ENCODE data around the gene ROS1.

ROS1 gene

DNA sequence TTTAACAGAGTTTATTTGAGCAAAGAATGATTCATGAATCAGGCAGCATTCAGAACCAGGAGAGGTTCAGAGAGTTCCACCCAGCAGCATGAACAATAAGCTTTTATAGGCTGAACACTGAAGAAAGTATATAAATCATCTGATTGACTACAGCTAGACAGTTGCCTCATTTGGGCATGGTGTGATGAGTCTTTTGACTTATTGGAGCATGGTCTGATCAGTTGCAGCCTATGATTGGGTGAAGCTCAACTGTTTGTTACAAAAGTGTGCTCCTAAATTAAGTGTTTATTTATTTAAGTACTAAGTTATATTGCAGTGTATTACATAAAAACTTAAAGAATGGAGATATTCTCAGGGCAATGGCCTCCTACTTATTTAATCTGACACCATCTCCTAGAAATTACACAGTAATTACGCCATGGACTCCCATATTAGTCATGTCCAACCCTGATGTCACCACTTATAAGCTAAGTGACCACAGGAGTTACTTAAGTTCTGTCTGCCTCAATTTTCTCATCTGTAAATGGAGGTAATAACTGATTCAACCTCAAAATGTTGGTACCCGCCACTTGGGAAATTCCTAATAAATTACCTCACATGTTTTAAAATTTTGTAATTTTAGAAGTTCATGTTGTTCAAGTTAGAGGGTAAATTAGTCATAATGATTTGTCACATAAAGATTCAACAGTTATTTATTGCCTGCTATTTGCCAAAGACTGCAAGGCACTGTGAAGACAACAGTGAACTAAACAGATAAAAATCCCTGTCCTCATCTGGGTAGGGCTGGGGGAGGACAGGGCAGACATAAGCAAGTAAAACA lies 15.2 kb upstream of the ROS1 start:
- DNase-seq (ENCODE audit: extremely low read depth, low read depth) = peak; percentile 73
- TF ChIP-seq, protein P1, sequence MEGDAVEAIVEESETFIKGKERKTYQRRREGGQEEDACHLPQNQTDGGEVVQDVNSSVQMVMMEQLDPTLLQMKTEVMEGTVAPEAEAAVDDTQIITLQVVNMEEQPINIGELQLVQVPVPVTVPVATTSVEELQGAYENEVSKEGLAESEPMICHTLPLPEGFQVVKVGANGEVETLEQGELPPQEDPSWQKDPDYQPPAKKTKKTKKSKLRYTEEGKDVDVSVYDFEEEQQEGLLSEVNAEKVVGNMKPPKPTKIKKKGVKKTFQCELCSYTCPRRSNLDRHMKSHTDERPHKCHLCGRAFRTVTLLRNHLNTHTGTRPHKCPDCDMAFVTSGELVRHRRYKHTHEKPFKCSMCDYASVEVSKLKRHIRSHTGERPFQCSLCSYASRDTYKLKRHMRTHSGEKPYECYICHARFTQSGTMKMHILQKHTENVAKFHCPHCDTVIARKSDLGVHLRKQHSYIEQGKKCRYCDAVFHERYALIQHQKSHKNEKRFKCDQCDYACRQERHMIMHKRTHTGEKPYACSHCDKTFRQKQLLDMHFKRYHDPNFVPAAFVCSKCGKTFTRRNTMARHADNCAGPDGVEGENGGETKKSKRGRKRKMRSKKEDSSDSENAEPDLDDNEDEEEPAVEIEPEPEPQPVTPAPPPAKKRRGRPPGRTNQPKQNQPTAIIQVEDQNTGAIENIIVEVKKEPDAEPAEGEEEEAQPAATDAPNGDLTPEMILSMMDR (IDR thresholded peaks at IDR 0.05; ENCODE audit: low read depth, low read length) = no peak

DNA sequence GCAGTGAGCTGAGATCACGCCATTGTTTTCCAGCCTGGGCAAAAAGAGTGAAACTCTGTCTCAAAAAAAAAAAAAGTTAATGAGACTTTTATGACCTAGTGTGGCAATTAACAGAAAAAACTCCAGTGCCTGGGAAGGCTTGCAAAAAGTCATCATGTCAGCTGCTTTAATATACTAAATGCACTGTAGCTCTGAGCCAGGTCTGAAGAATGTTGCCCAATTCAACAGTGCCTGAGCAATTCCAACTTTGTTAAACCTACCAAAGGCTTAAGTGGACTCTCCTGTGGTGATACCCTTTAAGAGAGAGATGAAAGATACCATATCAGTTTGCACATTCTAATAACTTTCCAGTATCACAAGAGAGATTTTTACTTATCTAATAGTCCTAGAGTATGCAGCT lies 6.5 kb upstream of the ROS1 start:
- TF ChIP-seq, protein P1 (IDR thresholded peaks at IDR 0.05; ENCODE audit: low read depth, low read length) = no peak
- DNase-seq (ENCODE audit: extremely low read depth, low read depth) = no peak

DNA sequence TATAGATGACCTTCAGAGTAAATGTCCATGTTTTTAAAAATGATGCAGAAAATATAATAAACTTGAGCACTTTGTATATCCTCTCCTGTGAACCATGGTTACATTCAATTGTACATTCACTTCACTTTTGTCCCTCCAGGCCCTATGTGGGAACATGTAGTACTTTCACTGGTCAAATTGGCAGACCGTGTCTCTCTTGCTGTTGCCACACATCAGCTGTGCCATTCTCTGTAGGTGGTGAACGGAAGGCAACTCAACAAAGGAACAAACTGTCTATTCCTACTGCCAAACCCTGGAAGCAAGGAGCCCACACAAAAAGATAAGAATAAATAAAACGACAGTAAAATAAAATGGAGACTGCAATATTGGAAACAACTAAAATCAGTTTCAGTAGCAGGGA lies 2.0 kb downstream of the ROS1 start:
- TF ChIP-seq, protein P1 (IDR thresholded peaks at IDR 0.05; ENCODE audit: low read depth, low read length) = no peak
- DNase-seq (ENCODE audit: extremely low read depth, low read depth) = no peak

DNA sequence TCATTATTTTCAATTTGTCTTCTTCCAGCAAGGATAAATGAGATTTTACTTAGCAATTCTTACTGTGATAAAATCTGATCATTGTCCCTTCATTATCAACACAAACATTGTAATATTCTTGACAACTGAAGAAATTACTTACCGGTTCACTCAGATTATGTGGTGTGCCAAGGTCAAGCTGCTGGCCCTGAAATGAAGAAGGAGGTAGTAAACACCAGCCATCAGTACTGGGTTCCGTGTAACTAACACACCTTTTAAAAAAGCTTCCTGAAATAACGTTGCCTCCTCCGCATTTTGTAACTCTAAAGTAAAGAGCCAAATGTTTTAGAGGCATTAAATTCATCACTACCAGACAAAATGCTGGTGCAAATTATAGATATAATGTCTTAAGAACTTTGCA lies 7.4 kb downstream of the ROS1 start:
- no peak for DNase-seq (ENCODE audit: extremely low read depth, low read depth)
- TF ChIP-seq, protein P1 (IDR thresholded peaks at IDR 0.05; ENCODE audit: low read depth, low read length) = no peak

DNA sequence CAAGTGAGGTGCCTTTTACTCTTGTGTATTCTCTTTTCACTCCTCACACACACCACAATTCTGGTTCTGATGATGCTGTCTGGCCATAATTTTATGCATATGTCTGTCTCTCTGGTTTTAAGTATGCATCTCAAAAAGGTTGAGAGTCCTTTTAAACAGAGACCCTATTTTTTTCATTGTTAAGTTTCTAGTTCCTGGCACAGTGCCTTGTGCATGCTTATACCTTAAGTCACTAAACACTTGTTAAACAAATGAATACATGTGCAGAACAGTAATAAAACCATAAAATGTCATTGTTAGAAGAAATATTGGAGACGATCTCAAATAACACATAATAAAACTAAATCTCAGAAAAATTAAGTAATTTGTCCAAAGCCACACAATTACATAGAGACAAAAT lies 7.9 kb downstream of the ROS1 start:
- no peak for DNase-seq (ENCODE audit: extremely low read depth, low read depth)

DNA sequence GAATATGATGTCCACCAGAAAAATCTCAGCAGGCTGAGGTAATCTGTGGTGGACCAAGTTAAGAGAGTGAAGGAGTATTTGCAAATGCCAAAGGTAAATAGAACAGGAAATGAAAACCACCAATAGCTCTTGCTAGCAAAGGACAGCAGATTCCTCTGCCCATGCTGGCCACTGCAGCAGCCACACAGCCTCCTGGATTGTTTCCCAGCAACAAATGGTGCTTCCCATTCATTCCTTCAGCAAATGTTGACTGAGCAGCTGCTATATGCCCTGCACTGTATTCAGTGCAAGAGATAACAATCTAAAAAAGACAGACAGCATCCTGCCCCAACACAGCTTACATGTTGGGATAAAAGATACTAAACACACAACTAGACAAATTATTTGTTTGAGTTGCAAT lies 11.0 kb downstream of the ROS1 start:
- TF ChIP-seq, protein P1 (IDR thresholded peaks at IDR 0.05; ENCODE audit: low read depth, low read length) = no peak
- DNase-seq (ENCODE audit: extremely low read depth, low read depth) = no peak

More for the DNA sequence above, 7.9 kb downstream of the ROS1 start:
- TF ChIP-seq, protein P1 (IDR thresholded peaks at IDR 0.05; ENCODE audit: low read depth, low read length) = no peak

DNA sequence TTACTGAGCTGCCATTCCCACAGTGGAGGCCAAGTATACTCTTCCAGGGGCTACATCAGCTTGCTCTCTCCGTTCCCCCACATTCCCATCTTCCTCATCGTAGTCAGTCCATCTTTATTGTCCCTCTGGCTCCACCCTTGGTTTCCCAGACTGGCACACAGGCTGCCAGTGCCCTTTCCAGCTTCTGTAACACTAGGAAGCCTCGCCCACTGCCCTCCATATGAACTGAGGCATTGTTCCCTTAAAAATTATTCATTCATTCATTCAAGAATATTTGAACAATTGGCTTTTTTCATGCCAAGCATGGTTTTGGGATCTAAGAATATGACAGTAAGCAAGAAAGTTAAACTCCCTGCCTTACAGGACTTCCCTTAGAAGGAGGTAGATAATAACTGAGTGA lies 14.3 kb downstream of the ROS1 start:
- TF ChIP-seq, protein P1 (IDR thresholded peaks at IDR 0.05; ENCODE audit: low read depth, low read length) = no peak
- DNase-seq (ENCODE audit: extremely low read depth, low read depth) = no peak
